SK-N-SH (cell line): ENCODE measurements around the gene AGPAT3. TPM values are rescaled to one million over a fixed set of nuclear protein-coding genes. Genes with fewer than 3 reads are reported as not detected.

Experiments
- CTCF ChIA-PET: fragments of 300-600, 350-600 bp; formaldehyde crosslinking; extraction: SDS; loops from one replicate; lab custom pipeline; 2021; lab: Yijun Ruan, JAX
- POLR2A ChIA-PET: fragments of 350-600 bp; sonication (Branson Sonifier 250); formaldehyde crosslinking; extraction: SDS; loops from one replicate; lab custom pipeline; 2020; ENCODE audit warnings: antibody characterized with exemption, inconsistent platforms; lab: Yijun Ruan, JAX
- DNase-seq: peaks from one replicate; pipeline ENCODE4 v3.0.0; 2012
- H2AFZ ChIP-seq: fragments of 200-600 bp; sonication (generic); 2 replicates; pipeline ENCODE4 v1.8.1; 2016; ENCODE audit warnings: antibody characterized with exemption, mild to moderate bottlenecking, low read depth
- H3F3A ChIP-seq: fragments of 200-600 bp; sonication (generic); replicated peaks from 2 replicates; pipeline ENCODE3; 2016; ENCODE audit warnings: antibody characterized with exemption, mild to moderate bottlenecking; ENCODE audit not compliant: insufficient read depth
- H3K27ac ChIP-seq, 2 experiments: fragments of 200-500 bp in 1 of 2; fragments of 200-600 bp in 1 of 2; sonication (Bioruptor generic) in 1 of 2; sonication (generic), shearing (Covaris generic) in 1 of 2; 2 replicates each; pipeline versions ENCODE4 v1.5.1 to v1.6.1; 2014 to 2016; ENCODE audit warnings: low read depth in 2 of 2, inconsistent platforms in 1 of 2, low read length in 1 of 2, mild to moderate bottlenecking in 1 of 2, mixed read lengths in 1 of 2
- H3K27me3 ChIP-seq: fragments of 200-600 bp; sonication (generic), shearing (Covaris generic); 2 replicates; pipeline ENCODE4 v1.6.1; 2016; ENCODE audit warnings: mixed run types; ENCODE audit not compliant: insufficient read depth
- H3K36me3 ChIP-seq, 2 experiments: fragments of 200-500 bp in 1 of 2; fragments of 200-600 bp in 1 of 2; sonication (Bioruptor generic) in 1 of 2; sonication (generic) in 1 of 2; replicated peaks in 1 of 2; 2 replicates each; pipeline versions ENCODE3 to v1.5.1; 2014 to 2016; ENCODE audit warnings: low read length in 1 of 2, mild to moderate bottlenecking in 1 of 2; ENCODE audit not compliant: insufficient read depth in 2 of 2, control insufficient read depth in 1 of 2
- H3K4me1 ChIP-seq, 2 experiments: fragments of 200-500 bp in 1 of 2; fragments of 200-600 bp in 1 of 2; sonication (Bioruptor generic) in 1 of 2; sonication (generic), shearing (Covaris generic) in 1 of 2; 2 replicates each; pipeline versions ENCODE4 v1.5.1 to v1.6.1; 2014 to 2016; ENCODE audit warnings: low read depth in 1 of 2, low read length in 1 of 2, mixed run types in 1 of 2; ENCODE audit not compliant: insufficient read depth in 2 of 2, control insufficient read depth in 1 of 2
- H3K4me2 ChIP-seq: fragments of 200-600 bp; sonication (generic), shearing (Covaris generic); 2 replicates; pipeline ENCODE4 v1.6.1; 2017; ENCODE audit warnings: mixed run types
- H3K4me3 ChIP-seq, 2 experiments: fragments of 200-500 bp in 1 of 2; fragments of 200-600 bp in 1 of 2; sonication (Bioruptor generic) in 1 of 2; sonication (generic), shearing (Covaris generic) in 1 of 2; 2 replicates each; pipeline versions ENCODE4 v1.5.1 to v1.8.1; 2014 to 2016; ENCODE audit warnings: low read depth in 2 of 2, inconsistent platforms in 1 of 2, low read length in 1 of 2, mild to moderate bottlenecking in 1 of 2, mixed read lengths in 1 of 2, moderate library complexity in 1 of 2
- H3K79me2 ChIP-seq: fragments of 200-600 bp; sonication (generic); 2 replicates; pipeline ENCODE4 v1.8.1; 2017; ENCODE audit warnings: mild to moderate bottlenecking; ENCODE audit not compliant: insufficient read depth
- H3K9ac ChIP-seq: fragments of 200-600 bp; sonication (generic); 2 replicates; pipeline ENCODE4 v1.6.1; 2017; ENCODE audit warnings: mixed run types
- H3K9me2 ChIP-seq: fragments of 200-600 bp; sonication (generic); 2 replicates; pipeline ENCODE4 v1.6.1; 2017; ENCODE audit warnings: mixed run types
- H3K9me3 ChIP-seq: fragments of 200-600 bp; sonication (generic); 2 replicates; pipeline ENCODE4 v1.6.1; 2017; ENCODE audit warnings: mixed run types, mild to moderate bottlenecking, moderate library complexity
- H4K20me1 ChIP-seq: fragments of 200-600 bp; sonication (generic); 2 replicates; pipeline ENCODE4 v1.6.1; 2017; ENCODE audit warnings: mild to moderate bottlenecking, mixed run types; ENCODE audit not compliant: insufficient read depth
- CTCF ChIP-seq: fragments of 200-600 bp; sonication (generic); IDR thresholded peaks from 2 replicates; pipeline ENCODE4 v1.6.1; 2017; ENCODE audit warnings: antibody characterized with exemption, mild to moderate bottlenecking, moderate library complexity
- ELF1 ChIP-seq: IDR thresholded peaks from 2 replicates; pipeline ENCODE4 v1.4.0; 2012
- FOXJ3 ChIP-seq: sonication (generic); formaldehyde crosslinking; IDR thresholded peaks from 2 replicates; pipeline ENCODE4 v1.5.1; 2020; ENCODE audit warnings: mild to moderate bottlenecking, missing genetic modification reagents
- FOXM1 ChIP-seq: IDR thresholded peaks from 2 replicates; pipeline ENCODE4 v1.4.0; 2012; ENCODE audit warnings: low read depth, mild to moderate bottlenecking
- MXI1 ChIP-seq: IDR thresholded peaks from 2 replicates; pipeline ENCODE4 v1.6.1; 2012; ENCODE audit warnings: mild to moderate bottlenecking, low read depth, low read length, improper control_type of control experiment
- POLR2AphosphoS5 ChIP-seq: IDR thresholded peaks from 2 replicates; pipeline ENCODE4 v1.6.1; 2012; ENCODE audit warnings: low read depth, low read length
- RAD21 ChIP-seq: IDR thresholded peaks from 2 replicates; pipeline ENCODE4 v1.6.1; 2012; ENCODE audit warnings: mild to moderate bottlenecking, low read length
- RXRA ChIP-seq: IDR thresholded peaks from 2 replicates; pipeline ENCODE4 v1.4.0; 2012; ENCODE audit warnings: low read depth, mild to moderate bottlenecking, borderline replicate concordance
- SIN3A ChIP-seq: IDR thresholded peaks from 2 replicates; pipeline ENCODE4 v1.6.1; 2012; ENCODE audit warnings: low read depth, mild to moderate bottlenecking, low read length, moderate library complexity, borderline replicate concordance
- SMC3 ChIP-seq: IDR thresholded peaks from 2 replicates; pipeline ENCODE4 v1.6.1; 2012; ENCODE audit warnings: low read depth, low read length, improper control_type of control experiment
- WGBS: methylation state at CpG from one replicate; pipeline ENCODE4 v1.1.6; 2017; ENCODE audit warnings: low lambda C conversion rate; 5-methylcytosine and 5-hydroxymethylcytosine counted together
- polyA plus RNA-seq, 3 experiments: library from polyadenylated mRNA; depleted of rRNA; stranded (reverse); fragments of >200 nt; gene quantifications; 2 replicates each; pipeline ENCODE4 v1.2.3, GENCODE V29; 2012

AGPAT3 gene
- polyA plus RNA-seq, 1 of the 3 experiments (the other 2 are of a cell fraction), result 35.3 TPM

GRCh38 chr21:43938751-43939442 is 73.9 kb downstream of the AGPAT3 start:
- Histone ChIP-seq H3F3A (no peaks in the 10 kb centered on the region), H3K27me3 (no peaks in the 10 kb centered on the region), H3K79me2 (peaks cover 19% of the 10 kb centered on the region; the same call in 1 of the 2 replicates), H3K27ac (no peak overlapping the region), H2AFZ (no peak overlapping the region), H4K20me1 (peaks cover 22% of the 10 kb centered on the region; the same call in 1 of the 2 replicates), H3K4me2 (no peak overlapping the region; the same call in 1 of the 2 replicates), H3K4me1 (no peaks in the 10 kb centered on the region; a peak in 1 of 4 replicates), H3K9ac (no peak overlapping the region), H3K36me3 (peaks cover 0 to 8% of the 10 kb centered on the region in 2 experiments), H3K9me3 (no peaks in the 10 kb centered on the region), H3K9me2 (no peaks in the 10 kb centered on the region), H3K4me3 (peak overlapping the region in 1 of 2 experiments; percentile 37; a peak in 1 of 4 replicates)
- peak; percentile 90 for DNase-seq
- CTCF ChIA-PET, result interaction anchor here (1.1 to 3.1 kb wide), 7 partner anchors 11 to 149 kb away, joined by 3 to 14 read pairs (median 6); partner anchors contain the start of gene RRP1
- 56% methylated on average over 15 of the region's 30 CpGs for WGBS
- POLR2A ChIA-PET, result no interaction called here
- TF ChIP-seq ELF1 (no peak), RAD21 (peak; percentile 57), RXRA (no peak), SMC3 (0 out of 2 replicates have a peak, but pooled peaks have one; percentile 25), MXI1 (no peak), CTCF (peak; percentile 81), SIN3A (no peak)

DNA sequence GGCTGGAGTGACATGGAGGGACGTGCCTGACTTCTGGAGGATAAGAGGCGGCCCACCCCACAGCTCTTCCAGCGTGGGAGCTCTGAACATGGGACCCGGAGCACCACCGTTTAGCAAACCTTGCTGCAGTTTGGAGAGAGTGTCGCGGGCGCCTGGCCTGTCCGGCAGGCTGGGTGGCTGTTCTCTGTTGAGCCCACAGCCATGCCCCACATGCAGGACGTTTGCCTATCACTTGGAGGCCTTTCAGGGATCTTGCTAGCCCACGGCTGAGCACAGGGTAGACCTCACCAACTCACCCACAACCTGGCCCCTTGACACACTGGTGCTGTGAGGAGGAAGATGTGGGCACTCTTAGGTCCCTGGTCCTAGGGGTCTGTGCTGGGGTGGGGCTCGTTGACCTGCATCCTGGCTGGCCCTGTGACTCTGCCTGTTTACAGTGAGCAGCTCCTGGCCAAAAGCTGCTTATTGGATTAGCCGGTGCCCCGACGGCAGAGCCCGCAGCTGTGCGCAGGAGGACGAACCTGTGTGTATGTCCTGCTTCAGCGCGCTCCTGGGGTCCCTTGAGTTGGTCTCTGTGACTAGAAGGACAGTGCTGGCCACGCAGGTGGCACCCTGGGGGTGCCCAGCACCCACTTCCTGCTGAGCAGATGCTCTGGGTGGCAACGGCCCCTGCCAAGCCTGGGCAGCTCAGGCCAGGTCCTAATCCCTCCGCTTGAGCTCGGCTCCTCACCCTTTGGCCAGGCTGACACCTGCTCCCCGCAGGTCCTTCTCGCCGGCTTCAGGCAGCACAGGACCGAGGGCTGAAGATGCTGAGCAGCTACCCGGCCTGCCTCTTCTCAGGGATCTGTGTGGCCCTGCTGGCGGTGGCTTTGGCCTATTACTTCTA is 74.7 kb downstream of the AGPAT3 start:
- TF ChIP-seq FOXJ3 (CRISPR knock-in tag) (no peak), FOXM1 (no peak), POLR2AphosphoS5 (no peak)
- TF ChIP-seq, all 33 proteins: peak for 0
- ChIA-PET POLR2A (no interaction called here), CTCF (interaction anchor here (0.9 to 3.1 kb wide), 8 partner anchors 10 to 36 kb away, joined by 3 to 14 read pairs (median 6); no protein-coding TSS in a partner anchor)
- no peak for DNase-seq
- no peak overlapping the region for H3K9ac ChIP-seq
- H2AFZ ChIP-seq, result no peak overlapping the region
- H4K20me1 ChIP-seq, result peaks cover 27% of the 10 kb centered on the region; the same call in 1 of the 2 replicates
- no peak overlapping the region for H3K27ac ChIP-seq
- 84% methylated on average over 12 of the region's 30 CpGs for WGBS
- no peaks in the 10 kb centered on the region; a peak in 1 of 4 replicates for H3K4me1 ChIP-seq
- H3K9me2 ChIP-seq, result no peaks in the 10 kb centered on the region
- H3K4me2 ChIP-seq, result no peak overlapping the region
- no peaks in the 10 kb centered on the region for H3K27me3 ChIP-seq
- peaks cover 0 to 5% of the 10 kb centered on the region in 2 experiments for H3K36me3 ChIP-seq
- H3K9me3 ChIP-seq, result no peaks in the 10 kb centered on the region
- H3K79me2 ChIP-seq, result peaks cover 19% of the 10 kb centered on the region; the same call in 1 of the 2 replicates
- H3F3A ChIP-seq, result no peaks in the 10 kb centered on the region
- 0 out of 4 replicates have a peak overlapping the region, but pooled peaks of 1 of the 2 experiments have one; percentile 37 for H3K4me3 ChIP-seq
